ENCODE data around the gene CCDC51.

Gene CCDC51

GRCh38 chr3:48472923-48473616 is 33.2 kb upstream of the CCDC51 start:
- Histone ChIP-seq H2AFZ (ENCODE audit: low read depth, low read length, severe bottlenecking) (peak overlapping the region; percentile 72), H3K27ac (ENCODE audit: low read depth, low read length) (peak overlapping the region; percentile 81), H3K36me3 (ENCODE audit: low read length) (no peaks in the 10 kb centered on the region), H3K9ac (ENCODE audit: low read length) (peak overlapping the region; percentile 71), H3K27me3 (ENCODE audit: low read length) (no peaks in the 10 kb centered on the region), H3K4me2 (ENCODE audit: low read depth, low read length, poor library complexity, severe bottlenecking) (peak overlapping the region; percentile 68), H3F3A (ENCODE audit: insufficient read depth) (peaks cover 17% of the 10 kb centered on the region), H3K4me3 (ENCODE audit: insufficient read depth, low read length, poor library complexity, severe bottlenecking) (peak overlapping the region; percentile 70), H4K20me1 (ENCODE audit: low read depth, low read length) (no peaks in the 10 kb centered on the region), H3K79me2 (ENCODE audit: insufficient read depth, low read length) (peaks cover 4% of the 10 kb centered on the region; the same call in 1 of the 2 replicates), H3K9me2 (replicated peaks; ENCODE audit: insufficient read depth, low read length) (no peaks in the 10 kb centered on the region), H3K9me3 (ENCODE audit: insufficient read depth, low read length) (no peaks in the 10 kb centered on the region)
- TF ChIP-seq, protein P1, sequence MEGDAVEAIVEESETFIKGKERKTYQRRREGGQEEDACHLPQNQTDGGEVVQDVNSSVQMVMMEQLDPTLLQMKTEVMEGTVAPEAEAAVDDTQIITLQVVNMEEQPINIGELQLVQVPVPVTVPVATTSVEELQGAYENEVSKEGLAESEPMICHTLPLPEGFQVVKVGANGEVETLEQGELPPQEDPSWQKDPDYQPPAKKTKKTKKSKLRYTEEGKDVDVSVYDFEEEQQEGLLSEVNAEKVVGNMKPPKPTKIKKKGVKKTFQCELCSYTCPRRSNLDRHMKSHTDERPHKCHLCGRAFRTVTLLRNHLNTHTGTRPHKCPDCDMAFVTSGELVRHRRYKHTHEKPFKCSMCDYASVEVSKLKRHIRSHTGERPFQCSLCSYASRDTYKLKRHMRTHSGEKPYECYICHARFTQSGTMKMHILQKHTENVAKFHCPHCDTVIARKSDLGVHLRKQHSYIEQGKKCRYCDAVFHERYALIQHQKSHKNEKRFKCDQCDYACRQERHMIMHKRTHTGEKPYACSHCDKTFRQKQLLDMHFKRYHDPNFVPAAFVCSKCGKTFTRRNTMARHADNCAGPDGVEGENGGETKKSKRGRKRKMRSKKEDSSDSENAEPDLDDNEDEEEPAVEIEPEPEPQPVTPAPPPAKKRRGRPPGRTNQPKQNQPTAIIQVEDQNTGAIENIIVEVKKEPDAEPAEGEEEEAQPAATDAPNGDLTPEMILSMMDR (IDR thresholded peaks at IDR 0.05; ENCODE audit: insufficient read depth, low read length, poor library complexity, severe bottlenecking) = peak; percentile 54
- TF ChIP-seq EZH2phosphoT487 (conservative IDR thresholded peaks at IDR 0.05; ENCODE audit: low read length) = no peak

GRCh38 chr3:48472673-48472922 is 32.7 kb upstream of the CCDC51 start:
- H3K4me2 ChIP-seq (ENCODE audit: low read depth, low read length, poor library complexity, severe bottlenecking) = peak overlapping the region; percentile 68
- H3F3A ChIP-seq (ENCODE audit: insufficient read depth) = peaks cover 17% of the 10 kb centered on the region
- no peaks in the 10 kb centered on the region for H3K27me3 ChIP-seq (ENCODE audit: low read length)
- no peaks in the 10 kb centered on the region for H3K9me2 ChIP-seq (replicated peaks; ENCODE audit: insufficient read depth, low read length)
- no peaks in the 10 kb centered on the region for H4K20me1 ChIP-seq (ENCODE audit: low read depth, low read length)
- H2AFZ ChIP-seq (ENCODE audit: low read depth, low read length, severe bottlenecking) = peak overlapping the region; percentile 72
- no peak for TF ChIP-seq EZH2phosphoT487 (conservative IDR thresholded peaks at IDR 0.05; ENCODE audit: low read length)
- TF ChIP-seq, protein P1 (IDR thresholded peaks at IDR 0.05; ENCODE audit: insufficient read depth, low read length, poor library complexity, severe bottlenecking) = no peak
- peak overlapping the region; percentile 81 for H3K27ac ChIP-seq (ENCODE audit: low read depth, low read length)
- peak overlapping the region; percentile 71 for H3K9ac ChIP-seq (ENCODE audit: low read length)
- peak overlapping the region; percentile 70 for H3K4me3 ChIP-seq (ENCODE audit: insufficient read depth, low read length, poor library complexity, severe bottlenecking)
- H3K36me3 ChIP-seq (ENCODE audit: low read length) = no peaks in the 10 kb centered on the region
- H3K9me3 ChIP-seq (ENCODE audit: insufficient read depth, low read length) = no peaks in the 10 kb centered on the region
- peaks cover 9% of the 10 kb centered on the region; the same call in 1 of the 2 replicates for H3K79me2 ChIP-seq (ENCODE audit: insufficient read depth, low read length)

GRCh38 chr3:48470286-48470685 is 30.4 kb upstream of the CCDC51 start:
- Histone ChIP-seq H3K27ac (ENCODE audit: low read depth, low read length) (peak overlapping the region; percentile 61), H3F3A (ENCODE audit: insufficient read depth) (peaks cover 19% of the 10 kb centered on the region), H3K4me2 (ENCODE audit: low read depth, low read length, poor library complexity, severe bottlenecking) (peak overlapping the region; percentile 28), H3K79me2 (ENCODE audit: insufficient read depth, low read length) (peaks cover 22% of the 10 kb centered on the region; the same call in 1 of the 2 replicates), H3K9ac (ENCODE audit: low read length) (peak overlapping the region; percentile 36; the same call in 1 of the 2 replicates), H3K4me3 (ENCODE audit: insufficient read depth, low read length, poor library complexity, severe bottlenecking) (no peak overlapping the region), H3K36me3 (ENCODE audit: low read length) (no peaks in the 10 kb centered on the region), H3K9me3 (ENCODE audit: insufficient read depth, low read length) (no peaks in the 10 kb centered on the region), H3K9me2 (replicated peaks; ENCODE audit: insufficient read depth, low read length) (no peaks in the 10 kb centered on the region), H2AFZ (ENCODE audit: low read depth, low read length, severe bottlenecking) (no peak overlapping the region), H4K20me1 (ENCODE audit: low read depth, low read length) (no peaks in the 10 kb centered on the region), H3K27me3 (ENCODE audit: low read length) (no peaks in the 10 kb centered on the region)
- TF ChIP-seq EZH2phosphoT487 (conservative IDR thresholded peaks at IDR 0.05; ENCODE audit: low read length) = no peak
- TF ChIP-seq, protein P1 (IDR thresholded peaks at IDR 0.05; ENCODE audit: insufficient read depth, low read length, poor library complexity, severe bottlenecking) = no peak

Data from SU-DHL-6 (cell line).